ENCODE results near the gene SPIRE2. TPM values are rescaled to one million over a fixed set of nuclear protein-coding genes. Genes with fewer than 3 reads are reported as not detected.

Gene SPIRE2
- total RNA-seq, 1 donor from 2014 or later: 17.1 TPM

GRCh38 chr16:89867918-89868317 is 39.6 kb downstream of the SPIRE2 start:
- peaks cover 11% of the 10 kb centered on the region for H3K4me1 Mint-ChIP-seq (ENCODE audit: unreplicated experiment)
- H3K9me3 Mint-ChIP-seq: no peaks in the 10 kb centered on the region
- H3K27me3 Mint-ChIP-seq: no peaks in the 10 kb centered on the region
- TF ChIP-seq CTCF (conservative IDR thresholded peaks at IDR 0.05): no peak
- no peak overlapping the region for H3K4me3 Mint-ChIP-seq
- peaks cover 8% of the 10 kb centered on the region for H3K36me3 Mint-ChIP-seq
- H3K27ac Mint-ChIP-seq: no peak overlapping the region
- DNase-seq (ENCODE audit: extremely low spot score, unreplicated experiment): no peak

GRCh38 chr16:89869911-89870310 is 41.6 kb downstream of the SPIRE2 start:
- Mint-ChIP-seq H3K27me3 (no peaks in the 10 kb centered on the region), H3K27ac (no peak overlapping the region), H3K4me3 (no peak overlapping the region), H3K4me1 (ENCODE audit: unreplicated experiment) (peaks cover 5% of the 10 kb centered on the region), H3K9me3 (no peaks in the 10 kb centered on the region), H3K36me3 (peaks cover 4% of the 10 kb centered on the region)
- DNase-seq (ENCODE audit: extremely low spot score, unreplicated experiment): no peak
- no peak for TF ChIP-seq CTCF (conservative IDR thresholded peaks at IDR 0.05)

- Mint-ChIP-seq H3K4me1 (ENCODE audit: unreplicated experiment) (peaks cover 11% of the 10 kb centered on the region), H3K36me3 (peaks cover 5% of the 10 kb centered on the region), H3K27me3 (no peaks in the 10 kb centered on the region), H3K4me3 (no peak overlapping the region), H3K9me3 (no peaks in the 10 kb centered on the region), H3K27ac (no peak overlapping the region)
- DNase-seq (ENCODE audit: extremely low spot score, unreplicated experiment): no peak
- no peak for TF ChIP-seq CTCF (conservative IDR thresholded peaks at IDR 0.05)
These were observed 42.2 kb downstream of the SPIRE2 start for GRCh38 chr16:89870440-89870839.

- no peak for DNase-seq (ENCODE audit: extremely low spot score, unreplicated experiment)
- TF ChIP-seq CTCF (conservative IDR thresholded peaks at IDR 0.05): no peak
- H3K4me3 Mint-ChIP-seq: peak overlapping the region; percentile 7
- H3K27ac Mint-ChIP-seq: no peak overlapping the region
- no peaks in the 10 kb centered on the region for H3K27me3 Mint-ChIP-seq
- H3K9me3 Mint-ChIP-seq: no peaks in the 10 kb centered on the region
- peaks cover 5% of the 10 kb centered on the region for H3K36me3 Mint-ChIP-seq
- peaks cover 11% of the 10 kb centered on the region for H3K4me1 Mint-ChIP-seq (ENCODE audit: unreplicated experiment)
These were observed 43.6 kb downstream of the SPIRE2 start for GRCh38 chr16:89871895-89872294.

GRCh38 chr16:89873109-89873971 is 45.1 kb downstream of the SPIRE2 start, which contains the start of gene TCF25:
TSS of gene TCF25 (plus strand) at chr16:89873592. CDS start at chr16:89873668, 76 bp downstream.
- H3K4me1 Mint-ChIP-seq (ENCODE audit: unreplicated experiment): peaks cover 11% of the 10 kb centered on the region
- no peaks in the 10 kb centered on the region for H3K27me3 Mint-ChIP-seq
- H3K27ac Mint-ChIP-seq: peak within 1 kb of the TSS; percentile 94
- H3K36me3 Mint-ChIP-seq: peaks cover 9% of the 10 kb centered on the region
- TF ChIP-seq CTCF (conservative IDR thresholded peaks at IDR 0.05): peak; percentile 34
- DNase-seq (ENCODE audit: extremely low spot score, unreplicated experiment): peak; percentile 92
- no peaks in the 10 kb centered on the region for H3K9me3 Mint-ChIP-seq
- H3K4me3 Mint-ChIP-seq: peak within 1 kb of the TSS; percentile 93

Data from type B pancreatic cell (in vitro differentiated cells).